GM19193 (cell line): Measurements from ENCODE around the gene SELE.

Experiments used
- POLR2A ChIP-seq: IDR thresholded peaks from 4 replicates; pipeline ENCODE4 v1.6.1; 2011; ENCODE audit not compliant: insufficient read depth, insufficient read length; ENCODE audit errors: extremely low read depth

SELE gene

DNA sequence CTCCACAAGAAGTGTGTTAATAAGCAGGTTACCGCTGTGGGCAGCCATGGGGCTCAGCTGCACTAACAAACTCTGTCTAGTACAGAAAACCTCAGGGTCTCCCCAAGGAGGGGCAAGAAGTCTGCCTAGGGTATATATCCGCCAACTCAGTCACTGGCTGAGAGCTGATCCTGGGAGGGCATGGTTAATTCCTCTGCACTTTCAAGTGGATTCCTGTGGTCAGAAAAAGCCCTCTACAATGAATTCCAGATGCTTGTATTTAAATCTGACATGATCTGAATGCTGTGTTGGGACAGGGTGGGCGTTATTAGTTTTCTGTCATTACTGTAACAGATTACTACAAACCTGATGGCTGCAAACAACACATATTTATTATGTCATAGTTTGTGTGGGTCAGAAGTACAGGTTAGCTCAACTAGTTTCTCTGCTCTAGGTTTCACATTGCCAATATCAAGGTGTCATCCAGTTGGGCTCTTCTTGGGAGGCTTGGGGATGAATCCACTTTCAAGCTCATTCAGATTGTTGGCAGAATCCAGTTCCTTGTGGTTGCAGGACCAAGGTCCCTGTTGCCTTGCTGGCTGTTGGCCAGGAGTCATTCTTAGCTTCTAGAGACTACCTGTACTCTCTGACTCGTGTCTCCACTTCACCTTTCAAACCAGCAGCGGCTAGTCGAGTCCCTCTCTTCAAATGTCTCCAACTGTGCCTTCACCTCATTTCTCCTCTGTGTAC lies 8.0 kb upstream of the SELE start:
- no peak for TF ChIP-seq POLR2A

DNA sequence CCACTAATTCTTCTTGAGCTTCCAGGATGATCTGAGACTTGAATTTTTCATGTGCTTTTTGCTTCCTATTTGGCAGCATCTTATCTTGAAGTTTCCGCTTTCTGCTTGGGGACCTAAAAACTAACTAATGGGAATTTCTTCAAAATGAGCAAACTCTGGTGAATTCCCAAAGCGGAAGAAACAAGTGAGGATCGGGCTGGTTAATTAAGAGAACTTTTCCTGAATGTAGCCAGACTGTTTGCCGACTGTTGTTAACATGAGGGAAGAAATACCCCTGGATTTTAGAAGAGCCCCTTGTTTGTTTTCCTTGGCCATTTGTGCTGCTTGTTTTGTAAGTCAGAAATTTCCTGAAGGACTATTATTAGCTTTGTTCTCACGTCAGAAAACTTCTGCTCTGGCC lies 6.1 kb upstream of the SELE start:
- TF ChIP-seq POLR2A: no peak

DNA sequence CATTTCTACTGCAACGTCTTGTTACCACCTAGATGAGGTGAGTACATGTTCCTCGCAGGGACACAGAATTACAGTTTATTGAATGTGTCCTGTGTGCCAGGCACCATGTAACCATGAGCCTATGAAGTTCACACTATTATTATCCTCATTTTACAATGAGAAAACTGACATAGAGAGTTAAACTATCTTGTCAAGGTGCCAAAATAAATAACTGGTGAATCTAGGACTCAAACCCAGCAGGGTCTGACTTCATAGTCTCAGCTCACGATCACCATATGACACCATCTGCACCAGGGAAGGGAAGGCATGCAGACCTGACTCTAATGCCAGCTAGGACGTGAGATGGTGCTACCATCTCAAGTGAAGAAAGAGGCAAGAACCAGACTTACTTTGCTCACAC lies 2.4 kb downstream of the SELE start:
- TF ChIP-seq POLR2A: no peak

DNA sequence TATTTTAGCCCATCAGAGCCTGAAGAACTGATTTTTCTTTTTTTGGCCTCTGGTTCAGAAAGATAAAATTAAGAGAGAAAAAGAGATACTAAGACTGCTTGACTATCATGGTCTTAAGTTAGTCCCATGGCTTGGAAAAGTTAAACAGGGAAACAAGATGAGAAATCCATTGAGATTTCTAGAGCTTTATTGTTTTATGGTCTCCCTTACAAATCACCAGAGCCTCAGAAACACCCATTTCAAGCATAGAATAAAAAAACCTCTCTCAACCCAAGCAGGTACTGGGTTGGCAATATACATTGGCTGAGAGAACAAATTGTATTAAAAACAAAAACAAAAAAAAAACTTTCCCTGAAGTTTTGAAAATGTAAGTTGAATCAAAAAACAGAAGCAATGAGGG lies 3.9 kb downstream of the SELE start:
- no peak for TF ChIP-seq POLR2A

DNA sequence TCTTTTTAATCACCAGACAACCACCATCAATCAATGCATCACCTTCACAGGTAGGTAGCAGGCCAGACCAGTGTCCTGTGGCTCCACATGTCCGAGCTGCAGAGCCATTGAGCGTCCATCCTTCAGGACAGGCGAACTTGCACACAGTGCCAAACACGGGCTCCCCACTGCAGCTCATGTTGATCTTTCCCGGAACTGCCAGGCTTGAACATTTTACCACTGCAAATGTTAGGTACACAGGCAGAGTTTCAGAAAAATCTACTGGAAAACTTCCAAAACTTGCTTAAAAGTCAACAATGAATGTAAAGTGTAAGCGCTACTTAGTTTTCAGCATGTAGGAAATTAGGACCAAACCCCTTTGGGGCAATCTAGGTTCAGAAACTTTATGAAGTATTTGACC lies 6.6 kb downstream of the SELE start:
- no peak for TF ChIP-seq POLR2A

DNA sequence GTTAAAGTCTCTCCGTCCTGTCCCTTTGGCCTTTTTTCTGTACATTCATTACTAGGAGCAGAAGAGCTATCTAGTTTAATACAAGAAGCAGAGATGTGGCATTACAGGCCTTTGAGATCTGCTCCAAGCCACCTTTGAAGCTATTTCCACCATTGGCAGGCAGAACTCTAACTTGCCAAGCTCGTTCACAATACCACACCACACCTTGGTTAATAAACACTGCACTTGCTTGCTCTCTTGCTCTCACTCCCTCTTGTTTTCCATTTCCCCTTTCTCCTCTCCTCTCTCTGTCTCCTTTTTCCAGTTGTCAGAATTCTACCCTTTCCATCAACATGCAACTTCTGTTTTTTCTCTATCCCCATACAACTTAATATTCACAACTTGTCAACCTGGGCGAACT lies 7.0 kb downstream of the SELE start:
- TF ChIP-seq POLR2A: no peak

DNA sequence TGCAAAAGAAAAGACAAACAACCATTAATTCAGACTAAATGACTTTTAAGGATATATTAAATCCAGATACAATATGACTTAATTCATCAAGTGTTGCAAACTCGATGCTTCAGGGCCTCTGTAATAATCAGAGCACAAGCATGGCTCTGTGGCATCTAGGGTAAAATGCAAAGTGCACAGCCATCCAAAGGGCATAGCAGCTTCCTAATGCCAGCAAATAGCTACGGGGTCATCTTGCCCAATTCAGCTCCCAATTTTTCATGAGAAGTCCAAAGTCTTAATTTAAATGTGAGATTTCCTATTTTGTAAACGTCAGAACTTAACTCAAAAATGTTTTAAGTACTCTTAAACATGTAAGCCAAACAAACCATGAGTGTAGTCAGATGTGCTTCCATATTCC lies 7.9 kb downstream of the SELE start:
- no peak for TF ChIP-seq POLR2A

DNA sequence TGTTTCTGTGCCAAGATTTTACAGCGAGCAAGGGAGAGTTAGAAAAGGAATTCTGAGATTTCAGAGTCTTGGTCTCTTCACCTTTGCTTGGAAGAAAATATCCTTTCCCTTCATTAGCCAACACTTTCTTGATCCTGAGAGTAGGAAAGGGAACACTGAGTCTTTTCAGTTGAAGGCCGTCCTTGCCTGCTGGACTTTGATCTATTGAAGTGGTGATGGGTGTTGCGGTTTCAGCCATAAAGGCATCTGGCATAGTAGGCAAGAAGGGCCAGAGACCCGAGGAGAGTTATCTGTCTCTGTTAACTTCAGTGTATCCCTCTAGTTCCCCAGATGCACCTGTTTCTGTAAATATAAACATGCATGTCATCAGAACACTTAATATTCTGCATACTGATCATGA lies 9.7 kb downstream of the SELE start:
- TF ChIP-seq POLR2A: no peak

DNA sequence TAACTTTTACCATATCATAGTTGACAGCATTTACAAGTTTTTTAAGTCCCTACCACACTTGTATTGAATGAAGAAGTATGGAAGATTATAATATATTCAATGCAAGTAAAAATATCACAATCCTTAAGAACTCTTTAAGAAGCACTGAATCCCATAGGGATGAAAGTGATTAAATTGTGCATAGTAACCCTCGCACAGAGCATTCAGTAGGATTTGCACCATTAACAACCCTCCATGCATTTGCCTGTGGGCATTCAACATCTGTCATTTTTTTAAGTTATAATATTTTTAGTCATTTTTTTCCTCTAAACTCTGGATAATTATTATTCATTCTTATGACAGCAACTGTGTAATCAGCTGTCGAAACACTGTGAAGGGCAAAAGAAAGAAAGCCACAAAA lies 10.1 kb downstream of the SELE start:
- TF ChIP-seq POLR2A: no peak

DNA sequence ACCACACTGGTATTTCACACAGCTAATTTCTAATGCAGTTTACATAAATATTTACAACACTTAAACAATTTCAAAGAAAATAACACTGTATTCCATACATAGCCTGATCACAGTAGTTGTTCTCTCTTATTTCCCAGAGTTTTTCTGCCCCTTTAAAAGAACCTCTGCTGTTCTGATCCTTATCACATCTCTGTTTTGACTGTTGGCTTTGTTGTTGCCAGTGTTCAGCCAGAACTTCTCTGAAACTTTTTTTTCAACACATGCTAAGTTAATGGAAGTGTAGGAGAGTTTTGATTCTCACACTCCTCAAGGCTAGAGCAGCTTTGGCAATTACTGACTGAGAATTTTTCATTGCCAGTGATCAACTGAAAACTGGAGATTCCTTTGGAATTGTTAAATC lies 11.1 kb downstream of the SELE start:
- TF ChIP-seq POLR2A: no peak

DNA sequence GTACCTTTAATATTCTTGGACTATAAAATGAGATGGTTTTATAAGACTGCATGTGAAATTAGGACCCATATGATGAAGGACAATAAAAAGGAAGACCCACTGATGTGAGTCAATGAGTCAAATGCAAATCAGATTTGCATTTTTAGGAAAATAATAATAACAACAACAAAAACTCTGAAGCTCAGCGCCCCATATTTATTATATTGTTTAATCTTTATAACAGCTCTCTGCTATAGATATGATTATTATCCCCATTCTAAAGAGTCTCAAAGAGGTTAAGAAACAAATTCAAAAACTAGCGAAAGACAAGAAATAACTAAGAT lies 21.6 kb downstream of the SELE start:
- no peak for TF ChIP-seq POLR2A

DNA sequence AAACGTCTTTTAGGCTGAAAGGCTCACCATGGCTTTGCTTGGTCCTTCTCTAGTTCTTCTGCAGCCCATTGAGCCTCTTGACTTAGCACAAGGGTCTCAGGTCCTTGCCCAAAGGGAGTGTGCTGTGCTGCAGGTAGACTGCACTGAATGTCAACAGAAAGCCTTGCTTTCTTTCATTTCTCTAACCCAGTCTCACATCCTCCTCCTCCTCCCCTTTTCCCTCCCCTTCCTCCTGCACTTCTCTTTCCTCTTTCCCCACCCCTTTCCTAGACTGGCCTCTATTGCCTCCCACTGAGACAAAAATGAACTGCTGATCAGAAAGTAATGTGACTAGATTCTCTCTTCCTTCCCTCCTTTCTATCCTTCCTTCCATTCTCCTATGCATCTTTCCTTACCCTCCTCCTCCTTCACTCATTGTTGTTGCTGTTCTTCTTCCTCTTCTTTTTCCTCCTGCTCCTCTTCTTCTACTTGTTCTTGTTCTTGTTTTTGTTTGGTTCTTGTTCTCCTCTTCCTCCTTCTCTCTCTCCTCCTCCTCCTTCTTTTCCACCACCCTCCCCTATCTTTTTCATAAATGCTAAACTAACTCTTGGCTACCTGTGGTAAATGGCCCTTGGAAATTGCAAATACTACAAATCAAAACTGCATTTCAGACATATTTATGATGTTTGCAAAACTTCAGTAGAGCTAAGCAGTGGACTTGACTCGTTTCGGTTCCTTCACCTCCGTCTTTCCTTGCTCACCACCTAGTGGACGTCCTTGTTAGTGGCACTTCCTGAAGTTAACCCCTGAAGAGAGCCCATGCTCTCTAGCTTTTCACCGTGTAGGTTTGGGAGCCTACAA lies 22.2 kb downstream of the SELE start, which contains the start of gene SELL:
Gene SELL (minus strand): TSS at position 152 of the 840 bp plus-strand sequence. CDS start 122 bp downstream, at position 30.
- TF ChIP-seq POLR2A: peak; percentile 71

DNA sequence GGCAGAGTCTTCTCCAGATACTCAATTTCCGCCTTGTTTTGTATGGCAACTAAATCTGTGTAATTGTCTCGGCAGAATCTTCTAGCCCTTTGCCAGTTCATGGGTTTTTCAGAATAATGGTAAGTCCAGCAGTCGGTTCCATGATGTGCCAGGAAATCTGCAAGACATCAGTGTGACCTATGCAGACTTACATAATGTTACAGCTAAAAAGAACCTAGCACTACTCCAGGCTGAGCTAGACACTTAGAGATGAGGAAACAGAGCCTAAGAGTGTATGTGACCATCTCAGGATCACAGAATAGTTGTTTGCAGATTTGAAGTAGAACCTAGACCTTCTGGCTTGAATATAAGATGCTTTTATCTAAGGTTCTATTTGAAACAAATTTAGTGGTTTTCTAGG lies 25.2 kb downstream of the SELE start:
- no peak for TF ChIP-seq POLR2A

DNA sequence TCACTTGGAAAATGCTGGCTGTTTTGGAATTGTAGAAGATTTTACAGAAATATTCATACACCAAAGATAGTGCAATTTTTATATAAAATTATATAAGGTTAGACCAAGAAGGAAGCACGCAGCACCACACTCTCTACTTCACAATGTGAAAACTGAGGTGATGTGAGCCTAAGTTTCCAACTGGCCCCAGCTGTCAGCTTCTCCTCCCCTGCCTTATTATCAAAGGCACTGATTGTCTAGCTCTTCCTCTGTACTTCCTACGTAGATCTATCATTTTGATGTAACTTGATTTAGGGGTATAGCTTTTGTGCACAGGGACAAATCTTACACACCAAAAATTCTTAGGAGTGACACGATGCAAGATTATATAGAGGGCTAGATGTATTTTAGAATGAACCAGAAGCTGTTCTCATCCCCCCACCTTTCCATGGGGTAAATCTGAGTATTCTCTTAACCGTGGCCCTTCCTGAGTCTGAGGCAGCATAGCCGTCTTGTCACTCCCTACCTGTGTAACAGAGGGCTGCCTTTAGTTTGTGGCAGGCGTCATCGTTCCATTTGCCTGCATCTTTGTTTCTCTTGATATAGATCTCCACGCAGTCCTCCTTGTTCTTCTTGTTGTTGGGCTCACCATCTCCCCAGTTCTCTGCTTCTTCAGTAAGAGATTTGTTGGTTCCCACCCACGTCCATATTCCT lies 25.8 kb downstream of the SELE start:
- no peak for TF ChIP-seq POLR2A

DNA sequence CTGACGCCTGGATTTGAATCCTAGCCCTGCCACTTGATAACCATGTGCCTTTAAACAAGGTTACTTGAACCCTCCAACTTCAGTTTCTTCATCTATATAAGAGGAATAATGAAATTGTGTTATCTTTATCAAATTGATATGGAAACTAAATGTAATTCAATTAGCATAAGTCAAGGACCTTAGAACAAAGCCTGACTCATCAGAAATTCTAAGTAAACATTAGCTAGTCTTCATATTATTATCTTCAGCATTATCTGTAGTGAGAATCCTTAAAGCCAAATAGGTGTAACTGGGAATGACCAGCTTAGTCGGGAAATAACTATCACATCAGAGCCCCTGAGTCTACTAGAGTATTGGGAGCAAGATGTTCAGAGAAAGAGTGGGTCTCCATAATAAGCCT lies 29.1 kb downstream of the SELE start:
- no peak for TF ChIP-seq POLR2A

DNA sequence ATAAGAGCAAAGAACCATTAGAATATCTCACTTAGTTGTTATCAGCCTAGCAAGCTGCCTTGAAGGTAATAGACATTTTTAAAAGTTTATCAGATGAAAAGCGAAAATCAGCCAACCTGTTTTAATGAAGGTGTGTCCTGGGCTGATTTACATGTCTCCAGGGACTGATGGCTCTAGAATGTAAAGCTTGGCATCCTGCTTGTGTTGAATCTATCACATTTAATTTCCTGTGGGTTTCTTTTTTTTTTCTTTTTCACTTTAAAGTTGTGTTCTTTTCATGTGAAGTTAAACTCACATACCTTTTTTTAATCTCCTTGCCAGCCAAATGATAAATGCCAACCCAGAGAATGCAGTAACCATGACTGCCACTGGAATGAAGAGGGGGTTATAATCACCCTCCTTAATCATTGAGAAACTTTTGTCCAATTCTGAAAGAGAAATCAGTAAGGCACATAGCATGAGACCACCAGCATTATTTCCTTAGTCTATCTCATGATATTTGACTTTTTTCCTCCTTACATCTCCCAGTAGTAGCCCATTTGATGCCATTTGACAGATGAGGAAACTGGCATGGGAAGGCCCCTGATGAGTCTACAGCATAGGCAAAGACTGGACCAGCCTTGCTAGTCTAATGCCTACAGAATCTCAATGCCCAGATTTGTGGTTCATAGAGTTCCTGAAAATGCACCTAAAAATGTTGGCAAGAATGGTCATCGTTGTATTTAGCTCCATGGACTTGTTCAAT lies 32.4 kb downstream of the SELE start:
- TF ChIP-seq POLR2A: no peak

DNA sequence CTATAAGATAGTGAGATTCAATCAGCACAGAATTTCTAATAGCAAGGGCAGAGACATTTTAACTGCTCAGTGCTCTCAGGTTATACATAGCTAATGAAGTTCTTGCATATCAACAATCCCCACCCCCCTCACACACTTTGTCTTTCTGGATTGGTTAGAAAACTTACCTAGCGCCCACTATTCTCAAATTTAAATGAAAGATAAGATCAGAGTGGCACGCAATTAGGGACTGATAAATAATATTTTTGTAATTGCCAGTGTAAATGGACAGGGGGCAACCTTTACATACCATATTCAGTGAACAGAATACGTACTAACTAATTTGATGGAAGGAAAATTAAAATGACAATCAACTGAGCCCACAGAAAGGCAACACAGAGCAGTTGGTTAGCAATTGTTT lies 34.2 kb downstream of the SELE start:
- TF ChIP-seq POLR2A: no peak
